Activated naive CD8-positive, alpha-beta T cell treated with anti-CD3 and anti-CD28 coated beads for 36 hours (primary cell): Measurements from ENCODE around the gene SYT6. TPM values are rescaled to one million over a fixed set of nuclear protein-coding genes. Genes with fewer than 3 reads are reported as not detected.
"Not testable (repeated sequence)": the region's sequence is repeated elsewhere in the genome, so short reads cannot be mapped to it uniquely, and the experiment has no call there.

Source experiments
- DNase-seq: peaks from one replicate; pipeline ENCODE4 v3.0.0; 2021
- H3K27ac Mint-ChIP-seq: one replicate; pipeline ENCODE4 v1.8.0; 2022; ENCODE audit warnings: mild to moderate bottlenecking, moderate library complexity, mixed read lengths
- H3K27me3 Mint-ChIP-seq: one replicate; pipeline ENCODE4 v1.8.0; 2022; ENCODE audit warnings: mild to moderate bottlenecking, mixed read lengths
- H3K36me3 Mint-ChIP-seq: one replicate; pipeline ENCODE4 v1.8.0; 2021; ENCODE audit warnings: mild to moderate bottlenecking, mixed read lengths
- H3K4me1 Mint-ChIP-seq: one replicate; pipeline ENCODE4 v1.8.0; 2021; ENCODE audit warnings: mixed read lengths
- H3K4me3 Mint-ChIP-seq: one replicate; pipeline ENCODE4 v1.8.0; 2022; ENCODE audit warnings: mild to moderate bottlenecking, moderate library complexity, mixed read lengths
- H3K9me3 Mint-ChIP-seq: one replicate; pipeline ENCODE4 v1.8.0; 2022; ENCODE audit warnings: mixed read lengths
- total RNA-seq, 2 experiments: library from RNA; stranded (reverse); gene quantifications; one replicate each; pipeline ENCODE4 v1.2.3, GENCODE V29; 2021

The SYT6 gene
- total RNA-seq, 2 experiments from 2014 or later, result not detected

GRCh38 chr1:114081437-114082303 lies 72.0 kb downstream of the SYT6 start:
- no peak overlapping the region for H3K27ac Mint-ChIP-seq
- H3K4me3 Mint-ChIP-seq, result no peak overlapping the region
- H3K9me3 Mint-ChIP-seq, result no peaks in the 10 kb centered on the region
- no peaks in the 10 kb centered on the region for H3K27me3 Mint-ChIP-seq
- H3K4me1 Mint-ChIP-seq, result no peaks in the 10 kb centered on the region
- H3K36me3 Mint-ChIP-seq, result no peaks in the 10 kb centered on the region
- no peak for DNase-seq

GRCh38 chr1:114080511-114081436 lies 72.9 kb downstream of the SYT6 start:
- Mint-ChIP-seq H3K9me3 (no peaks in the 10 kb centered on the region), H3K36me3 (no peaks in the 10 kb centered on the region), H3K4me1 (peaks cover 2% of the 10 kb centered on the region), H3K27me3 (no peaks in the 10 kb centered on the region), H3K27ac (no peak overlapping the region), H3K4me3 (no peak overlapping the region)
- DNase-seq, result no peak

DNA sequence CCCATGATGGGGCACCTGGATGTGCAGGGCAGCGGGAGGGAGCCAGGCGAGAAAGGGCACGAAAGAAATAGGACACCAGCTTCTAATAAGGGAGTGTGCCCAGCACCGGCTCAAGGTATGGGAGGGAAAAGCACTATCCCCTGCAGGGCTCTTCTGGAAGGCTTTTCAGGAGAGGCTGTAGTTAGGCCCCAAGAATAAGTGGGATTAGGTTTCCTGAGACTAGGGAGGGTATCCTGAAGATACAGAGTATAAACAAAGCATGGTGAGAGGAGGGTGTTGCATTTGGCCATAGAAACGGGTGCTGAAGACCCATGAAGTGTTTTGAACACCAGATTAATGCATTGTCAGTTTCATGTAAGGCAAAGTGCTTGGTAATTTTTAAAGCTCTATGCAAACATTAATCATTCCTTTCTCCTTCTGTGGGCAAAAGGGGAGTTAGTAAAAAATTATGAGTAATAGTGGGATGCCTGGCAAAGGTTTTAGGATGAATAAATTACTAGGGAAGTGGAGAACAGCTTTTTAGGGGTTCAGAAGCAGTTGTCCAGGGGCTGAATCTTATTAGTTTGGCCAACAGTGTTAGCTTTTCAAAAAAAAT lies 74.0 kb downstream of the SYT6 start:
- Mint-ChIP-seq H3K27ac (no peak overlapping the region), H3K4me3 (no peak overlapping the region), H3K27me3 (no peaks in the 10 kb centered on the region), H3K36me3 (no peaks in the 10 kb centered on the region), H3K9me3 (no peaks in the 10 kb centered on the region), H3K4me1 (peaks cover 2% of the 10 kb centered on the region)
- no peak for DNase-seq

GRCh38 chr1:114078116-114078515 lies 75.6 kb downstream of the SYT6 start:
- H3K4me3 Mint-ChIP-seq, result no peak overlapping the region
- peaks cover 2% of the 10 kb centered on the region for H3K4me1 Mint-ChIP-seq
- no peaks in the 10 kb centered on the region for H3K9me3 Mint-ChIP-seq
- no peaks in the 10 kb centered on the region for H3K36me3 Mint-ChIP-seq
- no peak for DNase-seq
- H3K27ac Mint-ChIP-seq, result no peak overlapping the region
- H3K27me3 Mint-ChIP-seq, result no peaks in the 10 kb centered on the region

- no peaks in the 10 kb centered on the region for H3K27me3 Mint-ChIP-seq
- no peak overlapping the region for H3K4me3 Mint-ChIP-seq
- H3K36me3 Mint-ChIP-seq, result no peaks in the 10 kb centered on the region
- DNase-seq, result no peak
- no peak overlapping the region for H3K27ac Mint-ChIP-seq
- peaks cover 1% of the 10 kb centered on the region for H3K9me3 Mint-ChIP-seq
- H3K4me1 Mint-ChIP-seq, result peaks cover 2% of the 10 kb centered on the region
Observed at GRCh38 chr1:114077188-114077587, 76.5 kb downstream of the SYT6 start.

DNA sequence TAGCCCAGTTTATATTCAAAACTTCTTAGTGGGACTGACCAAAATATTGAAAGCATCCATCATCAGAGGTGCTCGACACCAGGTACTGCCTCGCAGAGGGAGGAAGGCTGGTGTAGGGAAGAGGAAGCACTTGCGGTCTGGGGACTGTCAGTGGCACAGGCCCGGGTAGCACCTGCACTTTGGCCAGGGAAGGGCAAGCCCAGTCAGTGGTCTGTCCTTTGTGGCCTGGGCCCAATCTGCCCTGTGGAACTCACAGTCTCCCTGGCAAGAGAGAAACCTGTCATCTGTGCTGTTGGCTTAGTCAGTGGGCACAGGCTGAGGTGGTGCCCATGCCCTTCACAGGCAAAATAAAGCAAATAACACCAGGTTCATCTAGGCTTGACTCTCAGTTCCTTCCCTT lies 77.4 kb downstream of the SYT6 start:
- Mint-ChIP-seq H3K4me3 (no peak overlapping the region), H3K4me1 (peaks cover 2% of the 10 kb centered on the region), H3K36me3 (no peaks in the 10 kb centered on the region), H3K9me3 (peaks cover 3% of the 10 kb centered on the region), H3K27ac (no peak overlapping the region), H3K27me3 (no peaks in the 10 kb centered on the region)
- no peak for DNase-seq

DNA sequence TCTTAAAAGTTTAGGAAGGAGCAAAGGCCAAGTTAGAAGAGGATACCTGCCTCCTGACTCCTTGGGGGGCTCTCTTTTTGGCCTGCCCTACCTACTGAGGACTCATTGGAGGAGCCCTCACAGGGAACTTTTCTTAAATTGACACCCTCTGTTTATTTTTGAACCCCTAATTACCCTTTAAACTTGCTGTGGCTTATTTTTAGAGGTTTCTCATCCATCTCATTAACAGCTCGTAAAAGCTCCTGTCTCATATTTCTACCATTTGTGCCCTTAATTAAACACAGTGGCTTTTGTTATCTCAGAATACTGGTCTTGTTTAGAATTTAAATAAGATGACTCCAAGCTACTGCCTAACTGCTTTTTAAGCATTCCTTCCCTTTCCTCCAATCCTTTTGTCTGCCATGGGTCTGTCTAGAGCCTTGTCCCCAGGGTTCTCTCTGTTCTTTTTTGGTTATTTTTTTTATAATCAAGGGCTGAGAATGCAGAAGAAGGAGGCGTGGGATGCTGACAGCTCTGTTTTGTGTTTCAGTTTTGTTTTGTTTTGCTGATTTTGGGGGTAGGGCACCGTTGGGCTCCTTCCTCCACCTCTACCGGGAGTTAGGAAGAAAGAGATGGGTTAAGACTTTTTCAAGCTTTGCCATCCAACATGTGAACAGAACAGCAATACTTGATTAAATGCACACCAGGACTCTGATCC lies 78.0 kb downstream of the SYT6 start:
- H3K27ac Mint-ChIP-seq, result no peak overlapping the region
- H3K36me3 Mint-ChIP-seq, result no peaks in the 10 kb centered on the region
- H3K27me3 Mint-ChIP-seq, result no peaks in the 10 kb centered on the region
- no peak overlapping the region for H3K4me3 Mint-ChIP-seq
- DNase-seq, result no peak
- H3K9me3 Mint-ChIP-seq, result peaks cover 3% of the 10 kb centered on the region
- peaks cover 2% of the 10 kb centered on the region for H3K4me1 Mint-ChIP-seq

DNA sequence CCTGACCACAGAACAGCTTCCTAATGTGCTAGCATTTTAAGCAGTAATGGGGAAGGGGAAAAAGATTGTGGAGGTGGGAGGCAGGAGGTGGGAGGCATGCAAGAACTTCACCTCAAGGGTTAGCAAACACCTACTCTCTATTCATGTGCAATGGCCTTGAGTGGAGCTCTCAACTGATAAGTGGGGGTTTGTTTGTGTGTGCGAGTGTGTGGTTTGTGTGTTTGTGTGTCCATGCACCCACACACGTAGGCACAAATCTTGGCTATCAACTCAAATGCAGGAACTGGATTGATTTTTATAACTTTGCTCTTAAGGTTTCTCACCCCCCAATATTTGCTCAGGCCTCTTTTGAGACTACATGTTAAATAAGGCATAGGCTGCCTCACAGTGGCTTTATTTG lies 78.6 kb downstream of the SYT6 start:
- DNase-seq, result no peak
- Mint-ChIP-seq H3K27me3 (no peaks in the 10 kb centered on the region), H3K27ac (no peak overlapping the region), H3K4me1 (peaks cover 2% of the 10 kb centered on the region), H3K4me3 (no peak overlapping the region), H3K9me3 (peaks cover 3% of the 10 kb centered on the region), H3K36me3 (no peaks in the 10 kb centered on the region)

GRCh38 chr1:114072246-114072645 lies 81.4 kb downstream of the SYT6 start:
- DNase-seq, result no peak
- Mint-ChIP-seq H3K27ac (no peak overlapping the region), H3K27me3 (no peaks in the 10 kb centered on the region), H3K4me3 (no peak overlapping the region), H3K36me3 (no peaks in the 10 kb centered on the region), H3K4me1 (peaks cover 2% of the 10 kb centered on the region), H3K9me3 (peaks cover 3% of the 10 kb centered on the region)

DNA sequence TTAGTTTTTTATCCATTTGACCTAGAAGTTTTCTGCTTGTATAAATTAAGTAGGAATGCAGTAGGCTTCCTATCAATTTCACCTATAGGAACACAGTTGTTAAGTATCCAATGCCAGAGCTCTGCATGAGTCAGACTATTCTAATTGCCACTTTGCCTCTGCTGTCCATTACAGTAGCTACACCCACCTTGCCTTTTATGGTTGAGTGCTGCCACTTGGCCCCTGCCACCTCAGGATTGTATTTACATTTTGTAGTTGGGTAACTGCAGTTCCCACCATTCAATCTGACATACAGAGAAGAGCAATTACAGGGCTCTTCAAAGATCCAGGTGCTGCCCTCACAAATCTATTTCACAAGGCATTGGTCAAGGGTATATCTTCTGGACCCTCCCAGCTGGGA lies 83.9 kb downstream of the SYT6 start:
- H3K27me3 Mint-ChIP-seq, H3K36me3 Mint-ChIP-seq, H3K9me3 Mint-ChIP-seq, H3K4me1 Mint-ChIP-seq, H3K27ac Mint-ChIP-seq, DNase-seq, H3K4me3 Mint-ChIP-seq: not testable (repeated sequence)

DNA sequence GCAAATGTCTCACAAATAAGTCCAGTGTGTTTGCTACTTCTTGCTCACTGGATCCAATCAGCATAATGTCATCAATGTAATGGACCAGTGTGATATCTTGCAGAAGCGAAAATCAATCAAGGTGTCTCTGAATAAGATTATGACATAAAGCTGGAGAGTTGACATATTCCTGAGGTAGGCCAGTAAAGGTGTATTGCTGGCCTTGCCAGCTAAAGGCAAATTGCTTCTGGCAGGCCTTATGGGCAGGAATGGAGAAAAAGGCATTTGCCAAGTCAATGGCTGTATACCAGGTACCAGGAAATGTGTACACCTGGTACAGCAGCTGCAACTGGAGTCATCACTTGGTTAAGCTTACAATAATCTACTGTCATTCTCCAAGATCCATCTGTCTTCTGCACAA lies 85.0 kb downstream of the SYT6 start:
- not testable (repeated sequence) for H3K4me1 Mint-ChIP-seq, H3K36me3 Mint-ChIP-seq, H3K9me3 Mint-ChIP-seq, H3K27me3 Mint-ChIP-seq, DNase-seq, H3K27ac Mint-ChIP-seq, H3K4me3 Mint-ChIP-seq

DNA sequence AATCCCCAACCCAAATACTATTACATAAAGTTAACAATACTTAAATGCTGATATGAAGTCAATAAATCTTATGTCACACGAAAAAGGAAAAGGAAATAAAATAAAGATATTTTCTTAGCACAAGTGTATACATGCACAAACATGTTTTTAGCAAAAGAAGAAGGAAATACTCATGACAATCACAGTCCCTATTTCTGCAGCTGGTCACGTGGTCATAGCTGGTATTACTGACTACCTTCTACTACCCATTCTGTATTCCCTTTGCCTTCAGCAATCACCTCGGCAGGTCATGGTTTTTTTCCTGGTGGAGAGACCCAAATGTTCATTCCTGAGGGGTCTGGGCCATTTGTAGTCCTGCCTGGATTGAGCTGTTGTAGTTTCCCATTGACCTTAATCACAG lies 88.0 kb downstream of the SYT6 start:
- not testable (repeated sequence) for H3K36me3 Mint-ChIP-seq

GRCh38 chr1:114063544-114063943 lies 90.1 kb downstream of the SYT6 start:
- no peaks in the 10 kb centered on the region for H3K4me1 Mint-ChIP-seq
- H3K9me3 Mint-ChIP-seq, result no peaks in the 10 kb centered on the region
- H3K27me3 Mint-ChIP-seq, result no peaks in the 10 kb centered on the region
- no peaks in the 10 kb centered on the region for H3K36me3 Mint-ChIP-seq
- H3K27ac Mint-ChIP-seq, result no peak overlapping the region
- no peak for DNase-seq
- no peak overlapping the region for H3K4me3 Mint-ChIP-seq

More for the DNA sequence above, 88.0 kb downstream of the SYT6 start:
- H3K9me3 Mint-ChIP-seq, H3K4me1 Mint-ChIP-seq, H3K4me3 Mint-ChIP-seq, H3K27ac Mint-ChIP-seq, H3K27me3 Mint-ChIP-seq, DNase-seq: not testable (repeated sequence)

GRCh38 chr1:114062477-114063099 lies 91.1 kb downstream of the SYT6 start:
- no peak overlapping the region for H3K27ac Mint-ChIP-seq
- H3K9me3 Mint-ChIP-seq, result no peaks in the 10 kb centered on the region
- no peak overlapping the region for H3K4me3 Mint-ChIP-seq
- H3K27me3 Mint-ChIP-seq, result no peaks in the 10 kb centered on the region
- no peaks in the 10 kb centered on the region for H3K4me1 Mint-ChIP-seq
- no peak for DNase-seq
- H3K36me3 Mint-ChIP-seq, result no peaks in the 10 kb centered on the region
